CD14-positive monocyte (primary cell): ENCODE measurements around the gene P4HA2. TPM values are rescaled to one million over a fixed set of nuclear protein-coding genes. Genes with fewer than 3 reads are reported as not detected.

ENCODE experiments used
- DNase-seq, 3 donors: peaks; one replicate each; pipeline ENCODE4 v3.0.0-alpha.2; 2011 to 2022
- H2AFZ ChIP-seq: 2 replicates; pipeline ENCODE4 v1.6.0; 2012; ENCODE audit warnings: mild to moderate bottlenecking, low read depth, low read length, inconsistent platforms; ENCODE audit not compliant: insufficient read depth, poor library complexity, severe bottlenecking
- H3K27ac ChIP-seq, 2 donors: 1 replicate in 1 of 2; 2 replicates in 1 of 2; pipeline ENCODE4 v1.5.1; 2012 to 2013; ENCODE audit warnings: low read length in 2 of 2, control low read depth in 1 of 2, inconsistent platforms in 1 of 2, low read depth in 1 of 2, mild to moderate bottlenecking in 1 of 2
- H3K27me3 ChIP-seq, 2 donors: one replicate each; pipeline versions ENCODE4 v1.6.0 to v1.6.1; 2011 to 2013; ENCODE audit warnings: low read length in 2 of 2; ENCODE audit not compliant: control insufficient read depth in 2 of 2, insufficient read depth in 2 of 2
- H3K36me3 ChIP-seq, 2 donors: replicated peaks in 1 of 2; 1 replicate in 1 of 2; 2 replicates in 1 of 2; pipeline versions ENCODE4 v1.5.1 to v1.6.1; 2012 to 2013; ENCODE audit warnings: low read length in 2 of 2, control low read depth in 1 of 2, inconsistent platforms in 1 of 2, mild to moderate bottlenecking in 1 of 2; ENCODE audit not compliant: insufficient read depth in 2 of 2, control insufficient read depth in 1 of 2
- H3K4me1 ChIP-seq, 2 donors: 1 replicate in 1 of 2; 2 replicates in 1 of 2; pipeline versions ENCODE4 v1.5.1 to v1.6.1; 2012 to 2013; ENCODE audit warnings: low read length in 2 of 2, control low read depth in 1 of 2, inconsistent platforms in 1 of 2, mild to moderate bottlenecking in 1 of 2, moderate library complexity in 1 of 2; ENCODE audit not compliant: insufficient read depth in 2 of 2, control insufficient read depth in 1 of 2
- H3K4me2 ChIP-seq: replicated peaks from 2 replicates; pipeline ENCODE3; 2012; ENCODE audit warnings: low read length, moderate library complexity, mild to moderate bottlenecking; ENCODE audit not compliant: poor library complexity, severe bottlenecking; ENCODE audit errors: extremely low read depth
- H3K4me3 ChIP-seq, 3 experiments: fragments of 200-600 bp in 1 of 3; sonication (generic) in 1 of 3; replicated peaks in 1 of 3; 1 replicate in 2 of 3; 2 replicates in 1 of 3; pipeline ENCODE4 v1.5.1; 2011 to 2013; ENCODE audit warnings: low read length in 3 of 3, mild to moderate bottlenecking in 3 of 3, control low read depth in 2 of 3, low read depth in 2 of 3, inconsistent platforms in 1 of 3, moderate library complexity in 1 of 3
- H3K79me2 ChIP-seq: 2 replicates; pipeline ENCODE4 v1.6.0; 2012; ENCODE audit warnings: mild to moderate bottlenecking, control low read depth, inconsistent platforms, low read length, moderate library complexity; ENCODE audit not compliant: insufficient read depth
- H3K9ac ChIP-seq: 2 replicates; pipeline ENCODE4 v1.6.0; 2017; ENCODE audit warnings: low read length, mild to moderate bottlenecking; ENCODE audit not compliant: insufficient read depth, poor library complexity, severe bottlenecking
- H3K9me3 ChIP-seq, 2 donors: replicated peaks in 1 of 2; 1 replicate in 1 of 2; 2 replicates in 1 of 2; pipeline versions ENCODE4 v1.5.1 to v1.6.1; 2012 to 2013; ENCODE audit warnings: low read length in 2 of 2, control low read depth in 1 of 2; ENCODE audit not compliant: control insufficient read depth in 1 of 2, insufficient read depth in 1 of 2
- H4K20me1 ChIP-seq: 2 replicates; pipeline ENCODE4 v1.6.0; 2012; ENCODE audit warnings: mild to moderate bottlenecking, low read length, control low read depth, moderate library complexity; ENCODE audit not compliant: insufficient read depth
- H3K27ac Mint-ChIP-seq, 7 donors: one replicate each; pipeline ENCODE4 v1.8.0; 2020; ENCODE audit warnings: mild to moderate bottlenecking in 7 of 7, mixed read lengths in 7 of 7, moderate library complexity in 6 of 7, inconsistent platforms in 2 of 7
- H3K27me3 Mint-ChIP-seq, 3 donors: one replicate each; pipeline ENCODE4 v1.8.0; 2021 to 2022; ENCODE audit warnings: low read depth in 3 of 3, mild to moderate bottlenecking in 3 of 3, mixed read lengths in 3 of 3, moderate library complexity in 3 of 3, inconsistent platforms in 1 of 3
- H3K36me3 Mint-ChIP-seq, 2 donors: one replicate each; pipeline ENCODE4 v1.8.0; 2020; ENCODE audit warnings: mixed read lengths in 2 of 2, inconsistent platforms in 1 of 2, mild to moderate bottlenecking in 1 of 2
- H3K4me1 Mint-ChIP-seq: one replicate; pipeline ENCODE4 v1.8.0; 2020; ENCODE audit warnings: mild to moderate bottlenecking, mixed read lengths
- H3K4me3 Mint-ChIP-seq, 2 donors: one replicate each; pipeline ENCODE4 v1.8.0; 2020; ENCODE audit warnings: mild to moderate bottlenecking in 2 of 2, mixed read lengths in 2 of 2, moderate library complexity in 1 of 2
- H3K9me3 Mint-ChIP-seq, 7 donors: one replicate each; pipeline ENCODE4 v1.8.0; 2020 to 2022; ENCODE audit warnings: mixed read lengths in 7 of 7, mild to moderate bottlenecking in 6 of 7, moderate library complexity in 6 of 7, inconsistent platforms in 2 of 7
- CTCF ChIP-seq: fragments of 200-600 bp; IDR thresholded peaks from one replicate; pipeline ENCODE4 v1.8.0; 2022; ENCODE audit warnings: antibody characterized with exemption, mild to moderate bottlenecking
- WGBS: methylation state at CpG from one replicate; pipeline ENCODE4 v1.1.5; 2013; ENCODE audit warnings: missing lambda C conversion rate; ENCODE audit not compliant: insufficient coverage; 5-methylcytosine and 5-hydroxymethylcytosine counted together
- intact Hi-C, 2 donors: fragments of 100-400 bp; cut with micrococcal nuclease; formaldehyde crosslinking; loops; one replicate each; pipeline versions ENCODE4 v1.15.0 to v1.15.1; 2023
- polyA plus RNA-seq, 3 donors: library from polyadenylated mRNA; depleted of rRNA in 1 of 3; unstranded in 2 of 3; stranded (reverse) in 1 of 3; fragments of 300-500 nt in 2 of 3; fragments of >200 nt in 1 of 3; fragmentation: Illumina TruSeq in 2 of 3; gene quantifications; 1 replicate in 2 of 3; 2 replicates in 1 of 3; pipeline ENCODE4 v1.2.3, GENCODE V29; 2012 to 2021

The P4HA2 gene
- polyA plus RNA-seq, 3 donors, result 0.12 to 0.99 (median 0.45) TPM

- H3K79me2 ChIP-seq, result no peaks in the 10 kb centered on the region
- H3K9me3 ChIP-seq, result peaks cover 10 to 12% of the 10 kb centered on the region in 2 donors
- no peaks in the 10 kb centered on the region for H3K36me3 ChIP-seq
- DNase-seq, result peak; percentile 11 to 28 (median 27)
- peaks cover 20% of the 10 kb centered on the region for H3K4me1 Mint-ChIP-seq
- H3K9me3 Mint-ChIP-seq, result peaks cover 8 to 16% (median 11%) of the 10 kb centered on the region in 7 donors
- H3K4me1 ChIP-seq, result peaks cover 7 to 12% of the 10 kb centered on the region in 2 donors
- H3K27me3 Mint-ChIP-seq, result no peaks in the 10 kb centered on the region
- H3K4me2 ChIP-seq, result no peak overlapping the region
- no peak overlapping the region for H3K27ac Mint-ChIP-seq
- H3K27ac ChIP-seq, result no peak overlapping the region
- no peak overlapping the region for H2AFZ ChIP-seq
- no peaks in the 10 kb centered on the region for H3K27me3 ChIP-seq
- H3K4me3 ChIP-seq, result no peak overlapping the region
- H3K36me3 Mint-ChIP-seq, result no peaks in the 10 kb centered on the region
- no peak overlapping the region for H3K4me3 Mint-ChIP-seq
- intact Hi-C loops, result no loop called here
- peak; percentile 83 for TF ChIP-seq CTCF
- 0% methylated on average over 1 of the region's 8 CpGs for WGBS
- no peaks in the 10 kb centered on the region for H4K20me1 ChIP-seq
- no peak overlapping the region for H3K9ac ChIP-seq
Observed at GRCh38 chr5:132180134-132180745, 47.4 kb downstream of the P4HA2 start.

GRCh38 chr5:132179405-132179804 is 48.2 kb downstream of the P4HA2 start:
- H3K4me3 ChIP-seq, result no peak overlapping the region
- H3K4me1 Mint-ChIP-seq, result peaks cover 20% of the 10 kb centered on the region
- H3K9me3 ChIP-seq, result peaks cover 10% of the 10 kb centered on the region in 2 donors
- no peak overlapping the region for H3K4me2 ChIP-seq
- no peak overlapping the region for H3K9ac ChIP-seq
- no peaks in the 10 kb centered on the region for H3K27me3 ChIP-seq
- no peaks in the 10 kb centered on the region for H3K79me2 ChIP-seq
- no peaks in the 10 kb centered on the region for H3K27me3 Mint-ChIP-seq
- no peak overlapping the region for H3K27ac Mint-ChIP-seq
- DNase-seq, result no peak
- H2AFZ ChIP-seq, result no peak overlapping the region
- no peak overlapping the region for H3K27ac ChIP-seq
- H3K9me3 Mint-ChIP-seq, result peaks cover 7 to 13% (median 10%) of the 10 kb centered on the region in 7 donors
- peaks cover 7 to 12% of the 10 kb centered on the region in 2 donors for H3K4me1 ChIP-seq
- no peak for TF ChIP-seq CTCF
- no peaks in the 10 kb centered on the region for H3K36me3 ChIP-seq
- no peak overlapping the region for H3K4me3 Mint-ChIP-seq
- WGBS, result no CpG with 5 or more reads among the region's 3 CpGs
- intact Hi-C loops, result loop anchor here in 1 of 2 donors (5.0 kb wide), 1 partner anchor 112 kb away; no protein-coding TSS in a partner anchor
- H4K20me1 ChIP-seq, result no peaks in the 10 kb centered on the region
- H3K36me3 Mint-ChIP-seq, result no peaks in the 10 kb centered on the region
